Measurements from ENCODE around the gene SCUBE2. TPM values are rescaled to one million over a fixed set of nuclear protein-coding genes. Genes with fewer than 3 reads are reported as not detected.
A peak's percentile ranks its signal among the peaks of the same experiment; 100 is the strongest.
"Not testable (repeated sequence)": the region's sequence is repeated elsewhere in the genome, so short reads cannot be mapped to it uniquely, and the experiment has no call there.

SCUBE2 gene
- total and polyA plus RNA-seq, 2 donors (not counting 1 experiment from before 2014, with no cell fraction given) = 0.61 to 1.8 TPM

DNA sequence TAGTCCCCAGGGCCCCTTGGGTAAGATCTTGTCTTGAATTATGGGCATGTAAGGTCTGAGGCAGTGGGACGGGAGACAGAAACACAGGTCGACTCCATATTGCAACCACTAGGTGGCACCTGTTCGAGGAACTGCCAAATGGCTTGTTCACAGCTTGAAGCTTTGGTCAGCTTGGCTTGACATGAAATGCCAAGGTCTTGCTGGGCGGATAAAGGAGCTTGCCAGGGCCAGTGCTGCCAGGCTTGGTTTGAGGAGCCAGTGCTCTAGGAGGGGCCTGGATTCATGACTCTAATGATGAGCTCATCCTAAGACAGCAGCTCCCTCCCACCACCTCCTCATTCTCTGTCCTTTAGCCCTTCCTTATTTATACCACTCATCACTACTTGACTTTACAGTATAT is 75.7 kb downstream of the SCUBE2 start:
- peak; percentile 71 to 85 for DNase-seq (ENCODE audit: low read depth in 2 of 2)
- H3K36me3 ChIP-seq (ENCODE audit: control insufficient read depth, insufficient read depth, low read length) = no peaks in the 10 kb centered on the region
- no peaks in the 10 kb centered on the region for H4K20me1 ChIP-seq (ENCODE audit: control insufficient read depth, extremely low read depth, insufficient read depth, low read length)
- H3K4me1 ChIP-seq (ENCODE audit: control insufficient read depth, extremely low read depth, insufficient read depth, low read length) = no peaks in the 10 kb centered on the region
- no peak overlapping the region for H3K4me3 ChIP-seq (replicated peaks in 1 of 4; ENCODE audit: control extremely low read depth in 1 of 4, insufficient read depth in 1 of 4, low read depth in 3 of 4, low read length in 4 of 4)
- H3K27me3 ChIP-seq (ENCODE audit: control insufficient read depth, insufficient read depth, low read length) = no peaks in the 10 kb centered on the region
- H3K27ac ChIP-seq (ENCODE audit: insufficient read depth, low read length) = no peak overlapping the region
- no peak overlapping the region for H2AFZ ChIP-seq (ENCODE audit: low read length)
- H3K79me2 ChIP-seq (ENCODE audit: control insufficient read depth, insufficient read depth, low read length) = no peaks in the 10 kb centered on the region
- TF ChIP-seq, protein P1, sequence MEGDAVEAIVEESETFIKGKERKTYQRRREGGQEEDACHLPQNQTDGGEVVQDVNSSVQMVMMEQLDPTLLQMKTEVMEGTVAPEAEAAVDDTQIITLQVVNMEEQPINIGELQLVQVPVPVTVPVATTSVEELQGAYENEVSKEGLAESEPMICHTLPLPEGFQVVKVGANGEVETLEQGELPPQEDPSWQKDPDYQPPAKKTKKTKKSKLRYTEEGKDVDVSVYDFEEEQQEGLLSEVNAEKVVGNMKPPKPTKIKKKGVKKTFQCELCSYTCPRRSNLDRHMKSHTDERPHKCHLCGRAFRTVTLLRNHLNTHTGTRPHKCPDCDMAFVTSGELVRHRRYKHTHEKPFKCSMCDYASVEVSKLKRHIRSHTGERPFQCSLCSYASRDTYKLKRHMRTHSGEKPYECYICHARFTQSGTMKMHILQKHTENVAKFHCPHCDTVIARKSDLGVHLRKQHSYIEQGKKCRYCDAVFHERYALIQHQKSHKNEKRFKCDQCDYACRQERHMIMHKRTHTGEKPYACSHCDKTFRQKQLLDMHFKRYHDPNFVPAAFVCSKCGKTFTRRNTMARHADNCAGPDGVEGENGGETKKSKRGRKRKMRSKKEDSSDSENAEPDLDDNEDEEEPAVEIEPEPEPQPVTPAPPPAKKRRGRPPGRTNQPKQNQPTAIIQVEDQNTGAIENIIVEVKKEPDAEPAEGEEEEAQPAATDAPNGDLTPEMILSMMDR (conservative IDR thresholded peaks at IDR 0.05 in 1 of 2, IDR thresholded peaks at IDR 0.05 in 1 of 2; ENCODE audit: low read depth in 1 of 2, low read length in 2 of 2) = peak; percentile 74 to 85
- TF ChIP-seq EZH2 (IDR thresholded peaks at IDR 0.05; ENCODE audit: low read length, missing control alignments) = no peak
- no peak overlapping the region for H3K9ac ChIP-seq (ENCODE audit: insufficient read depth, low read length)
- H3K4me2 ChIP-seq (ENCODE audit: extremely low read depth, insufficient read depth, low read length) = no peak overlapping the region
- no peaks in the 10 kb centered on the region for H3K9me3 ChIP-seq (ENCODE audit: control insufficient read depth, insufficient read depth, low read depth, low read length)

DNA sequence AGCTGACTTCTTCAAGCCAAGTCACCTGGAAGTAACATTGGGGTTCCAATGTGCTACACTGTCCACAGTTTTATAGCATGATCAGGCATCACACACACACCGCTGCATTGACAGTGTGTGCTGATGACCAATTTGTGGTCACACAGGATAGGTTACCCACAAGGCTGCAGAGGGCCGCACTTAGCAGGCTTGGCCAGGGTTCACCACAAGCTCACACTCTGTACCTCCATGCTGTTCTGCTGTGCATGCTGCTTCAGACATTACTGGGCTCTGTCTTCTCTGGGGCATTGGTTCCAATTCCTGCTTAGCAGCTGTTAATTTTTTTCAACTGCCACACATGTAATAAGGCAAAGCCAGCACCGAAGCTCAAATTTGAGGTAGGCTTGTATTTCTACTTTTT is 76.6 kb downstream of the SCUBE2 start:
- no peaks in the 10 kb centered on the region for H3K9me3 ChIP-seq (ENCODE audit: control insufficient read depth, insufficient read depth, low read depth, low read length)
- no peaks in the 10 kb centered on the region for H3K27me3 ChIP-seq (ENCODE audit: control insufficient read depth, insufficient read depth, low read length)
- no peaks in the 10 kb centered on the region for H3K4me1 ChIP-seq (ENCODE audit: control insufficient read depth, extremely low read depth, insufficient read depth, low read length)
- DNase-seq (ENCODE audit: low read depth in 2 of 2) = no peak
- TF ChIP-seq EZH2 (IDR thresholded peaks at IDR 0.05; ENCODE audit: low read length, missing control alignments) = no peak
- TF ChIP-seq, protein P1 (conservative IDR thresholded peaks at IDR 0.05 in 1 of 2, IDR thresholded peaks at IDR 0.05 in 1 of 2; ENCODE audit: low read depth in 1 of 2, low read length in 2 of 2) = no peak
- no peaks in the 10 kb centered on the region for H4K20me1 ChIP-seq (ENCODE audit: control insufficient read depth, extremely low read depth, insufficient read depth, low read length)
- no peak overlapping the region for H3K4me3 ChIP-seq (replicated peaks in 1 of 4; ENCODE audit: control extremely low read depth in 1 of 4, insufficient read depth in 1 of 4, low read depth in 3 of 4, low read length in 4 of 4)
- no peaks in the 10 kb centered on the region for H3K79me2 ChIP-seq (ENCODE audit: control insufficient read depth, insufficient read depth, low read length)
- no peak overlapping the region for H2AFZ ChIP-seq (ENCODE audit: low read length)
- no peak overlapping the region for H3K27ac ChIP-seq (ENCODE audit: insufficient read depth, low read length)
- H3K9ac ChIP-seq (ENCODE audit: insufficient read depth, low read length) = no peak overlapping the region
- H3K36me3 ChIP-seq (ENCODE audit: control insufficient read depth, insufficient read depth, low read length) = no peaks in the 10 kb centered on the region
- H3K4me2 ChIP-seq (ENCODE audit: extremely low read depth, insufficient read depth, low read length) = no peak overlapping the region

DNA sequence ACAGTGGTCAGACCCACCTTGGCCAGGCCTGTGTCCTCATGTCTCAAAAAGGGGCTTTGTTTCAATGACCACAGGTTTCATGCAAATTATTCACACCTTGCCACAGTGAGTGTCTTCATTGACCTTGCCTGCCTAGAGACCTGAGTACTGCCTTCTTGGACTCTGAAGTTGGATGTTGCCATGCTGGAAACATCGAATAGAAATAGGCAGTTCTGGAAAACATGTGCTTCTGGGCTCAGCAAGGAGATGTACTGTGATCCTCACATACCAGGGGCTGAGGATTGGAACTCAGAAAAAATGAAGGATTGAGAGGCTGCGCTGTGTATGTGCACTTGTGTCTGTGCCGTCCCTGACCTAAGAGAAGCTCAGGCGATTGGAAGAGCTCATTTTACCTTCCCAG is 78.0 kb downstream of the SCUBE2 start:
- Histone ChIP-seq H3K4me1 (ENCODE audit: control insufficient read depth, extremely low read depth, insufficient read depth, low read length) (no peaks in the 10 kb centered on the region), H3K79me2 (ENCODE audit: control insufficient read depth, insufficient read depth, low read length) (no peaks in the 10 kb centered on the region), H3K9me3 (ENCODE audit: control insufficient read depth, insufficient read depth, low read depth, low read length) (no peaks in the 10 kb centered on the region), H3K27me3 (ENCODE audit: control insufficient read depth, insufficient read depth, low read length) (no peaks in the 10 kb centered on the region), H3K4me3 (replicated peaks in 1 of 4; ENCODE audit: control extremely low read depth in 1 of 4, insufficient read depth in 1 of 4, low read depth in 3 of 4, low read length in 4 of 4) (no peak overlapping the region), H2AFZ (ENCODE audit: low read length) (no peak overlapping the region), H3K36me3 (ENCODE audit: control insufficient read depth, insufficient read depth, low read length) (no peaks in the 10 kb centered on the region), H4K20me1 (ENCODE audit: control insufficient read depth, extremely low read depth, insufficient read depth, low read length) (no peaks in the 10 kb centered on the region), H3K27ac (ENCODE audit: insufficient read depth, low read length) (no peak overlapping the region), H3K9ac (ENCODE audit: insufficient read depth, low read length) (no peak overlapping the region), H3K4me2 (ENCODE audit: extremely low read depth, insufficient read depth, low read length) (no peak overlapping the region)
- TF ChIP-seq, protein P1 (conservative IDR thresholded peaks at IDR 0.05 in 1 of 2, IDR thresholded peaks at IDR 0.05 in 1 of 2; ENCODE audit: low read depth in 1 of 2, low read length in 2 of 2) = no peak
- no peak for TF ChIP-seq EZH2 (IDR thresholded peaks at IDR 0.05; ENCODE audit: low read length, missing control alignments)
- no peak for DNase-seq (ENCODE audit: low read depth in 2 of 2)

DNA sequence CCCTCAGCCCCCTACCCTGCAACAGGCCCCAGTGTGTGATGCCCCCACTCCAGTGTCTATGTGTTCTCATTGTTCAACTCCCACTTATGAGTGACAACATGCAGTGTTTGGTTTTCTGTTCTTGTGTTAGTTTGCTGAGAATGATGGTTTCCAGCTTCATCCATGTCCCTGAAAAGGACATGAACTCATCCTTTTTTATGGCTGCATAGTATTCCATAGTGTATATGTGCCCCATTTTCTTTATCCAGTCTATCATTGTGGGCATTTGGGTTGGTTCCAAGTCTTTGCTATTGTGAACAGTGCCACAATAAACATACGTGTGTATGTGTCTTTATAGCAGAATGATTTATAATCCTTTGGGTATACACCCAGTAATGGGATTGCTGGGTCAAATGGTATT is 81.9 kb downstream of the SCUBE2 start:
- DNase-seq (ENCODE audit: low read depth in 2 of 2); H3K36me3 ChIP-seq (ENCODE audit: control insufficient read depth, insufficient read depth, low read length); H3K4me3 ChIP-seq (replicated peaks in 1 of 4; ENCODE audit: control extremely low read depth in 1 of 4, insufficient read depth in 1 of 4, low read depth in 3 of 4, low read length in 4 of 4); H3K79me2 ChIP-seq (ENCODE audit: control insufficient read depth, insufficient read depth, low read length); H3K4me2 ChIP-seq (ENCODE audit: extremely low read depth, insufficient read depth, low read length); H3K4me1 ChIP-seq (ENCODE audit: control insufficient read depth, extremely low read depth, insufficient read depth, low read length); H4K20me1 ChIP-seq (ENCODE audit: control insufficient read depth, extremely low read depth, insufficient read depth, low read length); H3K9me3 ChIP-seq (ENCODE audit: control insufficient read depth, insufficient read depth, low read depth, low read length); H2AFZ ChIP-seq (ENCODE audit: low read length); H3K9ac ChIP-seq (ENCODE audit: insufficient read depth, low read length); H3K27ac ChIP-seq (ENCODE audit: insufficient read depth, low read length): not testable (repeated sequence)
- peaks cover 16% of the 10 kb centered on the region for H3K27me3 ChIP-seq (ENCODE audit: control insufficient read depth, insufficient read depth, low read length)
